Pons (tissue), 1 donor: ENCODE measurements around the gene LRMDA.

Source experiments
- DNase-seq: peaks from one replicate; pipeline ENCODE4 v3.0.0-alpha.2; 2016; ENCODE audit warnings: low spot score

LRMDA gene

GRCh38 chr10:76175533-76176165 lies 744.2 kb downstream of the LRMDA start:
- DNase-seq = no peak

- no peak for DNase-seq
Measured at GRCh38 chr10:76176166-76176550, 744.7 kb downstream of the LRMDA start.

- DNase-seq = no peak
Measured at GRCh38 chr10:76177936-76178335, 746.5 kb downstream of the LRMDA start.

- DNase-seq = no peak
Measured at GRCh38 chr10:76178532-76179292, 747.3 kb downstream of the LRMDA start.

- DNase-seq = no peak
Measured at GRCh38 chr10:76179806-76180205, 748.4 kb downstream of the LRMDA start.

GRCh38 chr10:76184647-76185046 lies 753.2 kb downstream of the LRMDA start:
- DNase-seq = no peak

- DNase-seq = no peak
Measured at GRCh38 chr10:76185471-76186301, 754.3 kb downstream of the LRMDA start.

- no peak for DNase-seq
Measured at GRCh38 chr10:76188216-76188615, 756.8 kb downstream of the LRMDA start.

GRCh38 chr10:76190634-76191270 lies 759.3 kb downstream of the LRMDA start:
- DNase-seq = no peak

- DNase-seq = no peak
Measured at GRCh38 chr10:76191336-76191735, 759.9 kb downstream of the LRMDA start.

- no peak for DNase-seq
Measured at GRCh38 chr10:76192151-76192550, 760.7 kb downstream of the LRMDA start.

- no peak for DNase-seq
Measured at GRCh38 chr10:76192694-76193320, 761.4 kb downstream of the LRMDA start.

GRCh38 chr10:76195654-76196390 lies 764.4 kb downstream of the LRMDA start:
- DNase-seq = peak; percentile 15

GRCh38 chr10:76197293-76197692 lies 765.9 kb downstream of the LRMDA start:
- no peak for DNase-seq

GRCh38 chr10:76198287-76199035 lies 767.0 kb downstream of the LRMDA start:
- no peak for DNase-seq

GRCh38 chr10:76201962-76202361 lies 770.5 kb downstream of the LRMDA start:
- DNase-seq = no peak

- DNase-seq = no peak
Measured at GRCh38 chr10:76202777-76203176, 771.4 kb downstream of the LRMDA start.

GRCh38 chr10:76205361-76205760 lies 773.9 kb downstream of the LRMDA start:
- no peak for DNase-seq

GRCh38 chr10:76206797-76207352 lies 775.5 kb downstream of the LRMDA start:
- DNase-seq = no peak

- DNase-seq = no peak
Measured at GRCh38 chr10:76209135-76209534, 777.7 kb downstream of the LRMDA start.
